HCT116 (cell line): Measurements from ENCODE around the gene FADS6. TPM values are rescaled to one million over a fixed set of nuclear protein-coding genes. Genes with fewer than 3 reads are reported as not detected.

Experiments
- ATAC-seq: fragments of 200-7000 bp; cut with Tn5 transposase; 2 replicates; pipeline ENCODE4 v1.9.1; 2020; ENCODE audit warnings: mild to moderate bottlenecking, moderate library complexity
- BruUV-seq: library from RNA; stranded (reverse); fragments of 400-500 nt; replicated peaks from 2 replicates; lab custom pipeline; 2021; lab: Mats Ljungman, UMichigan
- CTCF ChIA-PET: fragments of 300-600 bp; sonication (Branson Sonifier 250); formaldehyde crosslinking; loops from one replicate; lab custom pipeline; 2021; ENCODE audit warnings: antibody characterized with exemption; lab: Charles Lee
- POLR2A ChIA-PET: fragments of 300-600, 350-600 bp; sonication (Branson Sonifier 250); formaldehyde crosslinking; loops from one replicate; lab custom pipeline; 2021; ENCODE audit warnings: antibody characterized with exemption; lab: Charles Lee
- RAD21 ChIA-PET, 2 experiments: fragments of 300-600 bp; sonication (Branson Sonifier 250); formaldehyde crosslinking; loops; one replicate each; lab custom pipeline; 2023; ENCODE audit warnings: low total read pairs in 2 of 2; ENCODE audit not compliant: uncharacterized antibody in 2 of 2, unreplicated experiment in 2 of 2, low non-redundant PET in 1 of 2; lab: Charles Lee
- DNase-seq: peaks from one replicate; pipeline ENCODE4 v3.0.0-alpha.2; 2010; ENCODE audit warnings: low read depth, low spot score
- H2AFZ ChIP-seq: fragments of 200-600 bp; shearing (Covaris generic), sonication (generic); 2 replicates; pipeline ENCODE4 v1.6.1; 2017; ENCODE audit warnings: low read depth, mixed run types, mixed read lengths, antibody characterized with exemption, low read length; ENCODE audit not compliant: poor library complexity, severe bottlenecking
- H3K27ac ChIP-seq: 2 replicates; pipeline ENCODE4 v1.5.1; 2012; ENCODE audit warnings: low read depth, low read length
- H3K27me3 ChIP-seq: fragments of 200-600 bp; sonication (generic); 2 replicates; pipeline ENCODE4 v1.6.1; 2016; ENCODE audit warnings: mixed run types, low read length, mixed read lengths; ENCODE audit not compliant: insufficient read depth
- H3K36me3 ChIP-seq, 2 experiments: fragments of 200-500 bp in 1 of 2; fragments of 200-600 bp in 1 of 2; sonication (Bioruptor generic) in 1 of 2; sonication (generic) in 1 of 2; 2 replicates each; pipeline versions ENCODE4 v1.5.1 to v1.6.1; 2014 to 2016; ENCODE audit warnings: low read length in 2 of 2, inconsistent platforms in 1 of 2, mixed read lengths in 1 of 2, mixed run types in 1 of 2; ENCODE audit not compliant: insufficient read depth in 2 of 2, control insufficient read depth in 1 of 2
- H3K4me1 ChIP-seq, 2 experiments: fragments of 200-600 bp in 1 of 2; sonication (generic) in 1 of 2; 2 replicates each; pipeline versions ENCODE4 v1.5.1 to v1.6.1; 2012 to 2017; ENCODE audit warnings: low read length in 2 of 2, inconsistent platforms in 1 of 2, mild to moderate bottlenecking in 1 of 2, mixed read lengths in 1 of 2, mixed run types in 1 of 2, moderate library complexity in 1 of 2; ENCODE audit not compliant: insufficient read depth in 2 of 2, control insufficient read depth in 1 of 2
- H3K4me2 ChIP-seq: fragments of 200-600 bp; sonication (generic); 2 replicates; pipeline ENCODE4 v1.6.1; 2017; ENCODE audit warnings: mixed run types, low read length, mixed read lengths
- H3K4me3 ChIP-seq, 2 experiments: fragments of 200-600 bp in 1 of 2; sonication (generic) in 1 of 2; replicated peaks in 1 of 2; 2 replicates each; pipeline ENCODE4 v1.5.1; 2011 to 2016; ENCODE audit warnings: low read length in 2 of 2, control low read depth in 1 of 2, low read depth in 1 of 2, mild to moderate bottlenecking in 1 of 2, mixed read lengths in 1 of 2, mixed run types in 1 of 2
- H3K79me2 ChIP-seq: fragments of 200-600 bp; sonication (generic); 2 replicates; pipeline ENCODE4 v1.6.1; 2017; ENCODE audit warnings: mild to moderate bottlenecking, mixed run types, low read length, moderate library complexity, mixed read lengths; ENCODE audit not compliant: insufficient read depth
- H3K9ac ChIP-seq: fragments of 200-600 bp; sonication (generic); 2 replicates; pipeline ENCODE4 v1.6.1; 2016; ENCODE audit warnings: low read length, mixed read lengths
- H3K9me2 ChIP-seq: fragments of 200-600 bp; sonication (generic), shearing (Covaris generic); 2 replicates; pipeline ENCODE4 v1.6.1; 2017; ENCODE audit warnings: mixed run types, mild to moderate bottlenecking, moderate library complexity; ENCODE audit not compliant: insufficient read depth
- H3K9me3 ChIP-seq, 2 experiments: fragments of 200-500 bp in 1 of 2; fragments of 200-600 bp in 1 of 2; sonication (Bioruptor generic) in 1 of 2; sonication (generic) in 1 of 2; 2 replicates each; pipeline ENCODE4 v1.6.1; 2014 to 2017; ENCODE audit warnings: low read length in 2 of 2, mixed read lengths in 2 of 2, inconsistent platforms in 1 of 2, low read depth in 1 of 2, mild to moderate bottlenecking in 1 of 2, mixed run types in 1 of 2, moderate library complexity in 1 of 2; ENCODE audit not compliant: control insufficient read depth in 1 of 2, insufficient read depth in 1 of 2
- H4K20me1 ChIP-seq: fragments of 200-600 bp; sonication (generic), shearing (Covaris generic); 2 replicates; pipeline ENCODE4 v1.6.1; 2017; ENCODE audit warnings: mixed run types, mild to moderate bottlenecking, moderate library complexity; ENCODE audit not compliant: insufficient read depth
- CBX3 ChIP-seq: IDR thresholded peaks from 2 replicates; pipeline ENCODE4 v1.6.1; 2012; ENCODE audit warnings: low read depth
- CEBPB ChIP-seq: IDR thresholded peaks from 2 replicates; pipeline ENCODE4 v1.6.1; 2012; ENCODE audit warnings: low read depth
- EZH2phosphoT487 ChIP-seq: fragments of 200-600 bp; IDR thresholded peaks from 2 replicates; pipeline ENCODE4 v1.6.1; 2018; ENCODE audit warnings: antibody characterized with exemption, borderline replicate concordance
- FOSL1 ChIP-seq: IDR thresholded peaks from 2 replicates; pipeline ENCODE4 v1.6.1; 2012; ENCODE audit warnings: low read depth
- POLR2AphosphoS5 ChIP-seq: IDR thresholded peaks from 2 replicates; pipeline ENCODE4 v1.6.1; 2011; ENCODE audit warnings: mild to moderate bottlenecking, low read depth, low read length, moderate library complexity
- SIN3A ChIP-seq: IDR thresholded peaks from 2 replicates; pipeline ENCODE4 v1.6.1; 2012; ENCODE audit warnings: low read depth
- ZFX ChIP-seq: fragments of 450-650 bp; IDR thresholded peaks from 2 replicates; pipeline ENCODE4 v1.6.1; 2017
- intact Hi-C: fragments of 100-400 bp; cut with micrococcal nuclease; formaldehyde crosslinking; loops from 2 replicates; pipeline ENCODE4 v1.10.0; 2022
- total RNA-seq: library from RNA; stranded (reverse); gene quantifications from one replicate; pipeline ENCODE4 v1.2.1, GENCODE V29; 2021; ENCODE audit not compliant: unreplicated experiment
- TF ChIP-seq, protein P1 (sequence below), 3 experiments: fragments of 200-600 bp in 1 of 3; sonication (generic) in 1 of 3; IDR thresholded peaks in 2 of 3; conservative IDR thresholded peaks in 1 of 3; 2 replicates each; pipeline ENCODE4 v1.5.1; 2012 to 2017; ENCODE audit warnings: low read depth in 2 of 3, low read length in 2 of 3, antibody characterized with exemption in 1 of 3, borderline replicate concordance in 1 of 3, control low read depth in 1 of 3, mild to moderate bottlenecking in 1 of 3, mixed read lengths in 1 of 3, mixed run types in 1 of 3, moderate library complexity in 1 of 3; ENCODE audit not compliant: insufficient read depth in 1 of 3

Gene FADS6
- total RNA-seq, 1 experiment from 2014 or later: not detected

GRCh38 chr17:74859459-74860228 lies 33.8 kb downstream of the FADS6 start, which contains the start of gene GRIN2C:
Gene GRIN2C, minus strand, starts transcription at chr17:74859885. Its CDS starts 4,793 bp downstream, at chr17:74855092.
- intact Hi-C loops: no loop called here

More at GRCh38 chr17:74859459-74860228, 33.8 kb downstream of the FADS6 start, which contains the start of gene GRIN2C:
- Histone ChIP-seq H3K4me2 (peak within 1 kb of the TSS; percentile 61), H3K9ac (no peak within 1 kb of the TSS), H3K4me3 (no peak within 1 kb of the TSS; a peak in 1 of 4 replicates), H4K20me1 (no peaks in the 10 kb centered on the region), H3K9me2 (no peaks in the 10 kb centered on the region), H2AFZ (no peak within 1 kb of the TSS), H3K4me1 (peaks cover 0 to 13% of the 10 kb centered on the region in 2 experiments; a peak in 1 of 4 replicates), H3K9me3 (no peaks in the 10 kb centered on the region), H3K36me3 (peaks cover 6 to 15% of the 10 kb centered on the region in 2 experiments; a peak in 3 of 4 replicates), H3K27me3 (no peaks in the 10 kb centered on the region; the same call in 1 of the 2 replicates), H3K27ac (no peak within 1 kb of the TSS), H3K79me2 (no peaks in the 10 kb centered on the region)
- no peak for DNase-seq
- POLR2A ChIA-PET: interaction anchor here (2.3 kb wide), 1 partner anchor 13 kb away, joined by 12 read pairs; the partner anchor contains the start of gene FDXR
- RAD21 ChIA-PET: no interaction called here
- ATAC-seq: peak; percentile 47
- no peak for TF ChIP-seq CEBPB
- no peak for TF ChIP-seq CBX3
- no peak for TF ChIP-seq SIN3A
- no peak for TF ChIP-seq POLR2AphosphoS5
- no peak for TF ChIP-seq FOSL1
- no peak for TF ChIP-seq ZFX
- TF ChIP-seq EZH2phosphoT487: no peak
- TF ChIP-seq, protein P1, sequence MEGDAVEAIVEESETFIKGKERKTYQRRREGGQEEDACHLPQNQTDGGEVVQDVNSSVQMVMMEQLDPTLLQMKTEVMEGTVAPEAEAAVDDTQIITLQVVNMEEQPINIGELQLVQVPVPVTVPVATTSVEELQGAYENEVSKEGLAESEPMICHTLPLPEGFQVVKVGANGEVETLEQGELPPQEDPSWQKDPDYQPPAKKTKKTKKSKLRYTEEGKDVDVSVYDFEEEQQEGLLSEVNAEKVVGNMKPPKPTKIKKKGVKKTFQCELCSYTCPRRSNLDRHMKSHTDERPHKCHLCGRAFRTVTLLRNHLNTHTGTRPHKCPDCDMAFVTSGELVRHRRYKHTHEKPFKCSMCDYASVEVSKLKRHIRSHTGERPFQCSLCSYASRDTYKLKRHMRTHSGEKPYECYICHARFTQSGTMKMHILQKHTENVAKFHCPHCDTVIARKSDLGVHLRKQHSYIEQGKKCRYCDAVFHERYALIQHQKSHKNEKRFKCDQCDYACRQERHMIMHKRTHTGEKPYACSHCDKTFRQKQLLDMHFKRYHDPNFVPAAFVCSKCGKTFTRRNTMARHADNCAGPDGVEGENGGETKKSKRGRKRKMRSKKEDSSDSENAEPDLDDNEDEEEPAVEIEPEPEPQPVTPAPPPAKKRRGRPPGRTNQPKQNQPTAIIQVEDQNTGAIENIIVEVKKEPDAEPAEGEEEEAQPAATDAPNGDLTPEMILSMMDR (IDR thresholded peaks at IDR 0.05 in 2 of 3, conservative IDR thresholded peaks at IDR 0.05 in 1 of 3; ENCODE audit: borderline replicate concordance in 1 of 3, insufficient read depth in 1 of 3, low read depth in 2 of 3, low read length in 2 of 3): peak in 1 of 3 experiments; percentile 35; a peak in 2 of 6 replicates
- CTCF ChIA-PET: interaction anchor here (0.7 to 3.0 kb wide), 4 partner anchors 10 to 115 kb away, joined by 3 to 17 read pairs (median 4); no protein-coding TSS in a partner anchor
- no TSS peak for BruUV-seq
